GM18507 (cell line): Measurements from ENCODE around the gene PRG3.

ENCODE experiments used
- DNase-seq: peaks from one replicate; pipeline ENCODE4 v3.0.0; 2011; ENCODE audit warnings: low read depth; ENCODE audit not compliant: insufficient read length; ENCODE audit errors: extremely low spot score
- FAIRE-seq: peaks from 2 replicates; lab custom pipeline; 2011; peaks lifted over from hg19 to GRCh38; lab: Jason Lieb, UNC

Gene PRG3, protein sequence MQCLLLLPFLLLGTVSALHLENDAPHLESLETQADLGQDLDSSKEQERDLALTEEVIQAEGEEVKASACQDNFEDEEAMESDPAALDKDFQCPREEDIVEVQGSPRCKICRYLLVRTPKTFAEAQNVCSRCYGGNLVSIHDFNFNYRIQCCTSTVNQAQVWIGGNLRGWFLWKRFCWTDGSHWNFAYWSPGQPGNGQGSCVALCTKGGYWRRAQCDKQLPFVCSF

DNA sequence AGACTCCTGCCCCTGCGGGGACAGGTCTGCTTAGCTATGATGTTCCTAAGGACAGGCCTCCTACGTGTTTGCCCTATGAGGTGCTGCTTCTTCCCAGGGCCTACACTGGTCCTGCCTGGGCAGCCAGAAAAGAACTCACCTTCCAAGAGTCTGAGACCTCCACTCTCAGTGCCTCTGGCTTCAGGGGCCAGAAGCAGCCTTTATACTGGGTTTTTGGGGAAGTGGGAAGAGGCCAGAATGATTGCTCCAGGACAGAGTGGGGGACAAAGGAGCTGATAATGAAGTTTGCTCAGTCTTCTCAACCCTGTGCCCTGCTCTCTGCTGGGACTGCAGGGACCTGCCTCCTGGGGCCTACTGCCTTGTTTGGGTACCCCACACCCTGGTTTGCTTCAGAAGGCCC lies at the start of gene PRG3:
PRG3 (minus strand) TSS at position 176 of the 400 bp plus-strand sequence. CDS start 442 bp downstream, outside the sequence.
- FAIRE-seq (no peak), DNase-seq (no peak)

DNA sequence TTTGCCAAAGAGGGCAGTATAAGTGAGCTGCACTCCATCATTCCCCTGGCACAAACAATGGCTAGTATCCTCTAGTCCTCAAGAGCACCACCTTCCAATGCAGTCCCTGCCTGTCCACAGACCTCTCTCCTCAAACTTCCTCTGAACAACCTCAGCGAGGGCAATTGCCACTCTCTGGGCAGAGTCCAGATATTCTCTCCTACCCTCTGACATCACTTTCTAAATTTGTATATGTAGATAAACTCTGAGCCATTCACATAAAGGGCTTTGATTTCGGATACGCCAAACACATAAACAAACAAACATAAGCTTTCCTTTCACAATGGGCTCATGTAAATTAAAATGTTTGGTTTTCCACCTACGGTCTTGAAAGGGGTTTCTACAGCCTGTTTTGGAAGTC lies 49.0 kb upstream of the PRG3 start:
- FAIRE-seq (no peak), DNase-seq (no peak)

DNA sequence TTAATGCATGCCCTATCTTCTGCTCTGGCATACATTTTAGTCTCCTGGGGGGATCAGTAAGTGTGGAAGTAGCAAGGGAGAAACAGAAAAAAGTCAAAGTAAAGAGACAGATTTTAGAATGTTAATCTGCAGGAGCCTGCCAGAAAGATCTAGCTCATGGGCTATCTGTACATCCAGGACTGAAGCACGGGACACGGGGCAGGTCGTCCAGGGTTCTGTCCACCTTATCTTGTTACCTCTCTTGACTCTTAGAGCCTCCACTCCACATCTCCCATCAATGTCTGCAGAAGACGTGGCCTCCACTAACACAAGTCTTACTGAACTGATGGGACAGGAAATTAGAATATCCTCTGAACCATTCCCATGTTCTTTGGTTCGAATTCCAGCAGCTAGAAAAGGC lies 47.7 kb upstream of the PRG3 start:
- FAIRE-seq: no peak

DNA sequence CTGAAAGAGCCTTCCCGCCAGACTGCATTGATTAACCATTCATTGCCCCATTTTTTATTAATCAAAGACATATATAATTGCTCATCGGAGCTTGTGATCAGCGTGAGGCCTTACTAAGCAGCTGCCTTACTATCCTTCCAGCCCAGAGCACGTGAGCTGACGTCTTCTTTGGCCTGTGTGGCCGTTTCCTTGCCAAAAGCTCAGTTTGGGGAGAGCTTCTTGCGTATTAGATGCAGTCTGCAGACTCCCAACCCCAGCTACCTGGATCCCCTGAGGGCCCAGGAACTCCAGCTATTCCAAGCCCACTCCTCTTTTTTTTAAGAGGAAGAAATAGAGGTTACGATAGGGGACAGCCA lies 46.8 kb upstream of the PRG3 start:
- no peak for FAIRE-seq
- DNase-seq: no peak

More for the DNA sequence above, 47.7 kb upstream of the PRG3 start:
- DNase-seq: no peak

DNA sequence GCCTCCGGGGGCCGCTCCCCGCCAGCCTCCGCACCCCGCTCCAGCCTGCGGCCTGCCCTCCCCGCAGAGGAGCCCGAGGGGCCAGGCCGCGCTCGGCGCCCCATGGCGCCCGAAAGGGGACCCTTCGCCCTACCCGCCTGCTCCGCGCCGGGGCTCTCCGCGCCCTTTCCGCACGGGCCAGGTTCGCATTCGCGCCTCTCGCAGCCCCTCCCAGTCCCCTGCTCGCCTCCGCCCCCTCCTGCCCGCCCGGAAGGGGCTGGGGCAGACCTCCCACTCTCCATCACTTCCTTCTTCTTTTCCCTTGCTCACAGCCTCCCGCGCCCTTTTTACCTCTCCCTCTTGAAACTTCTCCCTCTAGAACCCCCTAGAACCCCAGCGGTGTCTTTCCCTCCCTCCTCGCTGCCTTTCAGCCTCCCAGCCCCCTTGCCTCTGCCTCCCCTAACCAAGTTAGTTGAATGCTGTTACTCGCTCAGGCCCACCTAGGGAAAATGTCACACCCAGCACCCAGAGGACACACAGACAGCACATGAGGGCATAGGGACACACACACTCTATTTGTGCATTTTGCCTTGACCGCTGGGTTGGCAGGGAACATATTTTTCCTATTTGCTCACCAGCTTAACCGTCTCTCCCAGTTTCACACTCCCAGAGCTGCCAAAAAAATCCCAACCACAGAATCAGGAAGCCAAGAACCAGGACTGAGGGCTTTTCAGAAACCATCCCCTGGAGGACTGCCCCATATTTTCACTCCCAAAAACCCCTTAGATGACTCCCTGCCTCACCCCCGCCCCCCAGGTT lies 46.2 kb upstream of the PRG3 start, which contains the start of gene SLC43A3:
SLC43A3 (minus strand) TSS at position 193 of the 798 bp plus-strand sequence. CDS start 949 bp downstream, outside the sequence.
- FAIRE-seq: peak; percentile 92
- DNase-seq: peak; percentile 51

DNA sequence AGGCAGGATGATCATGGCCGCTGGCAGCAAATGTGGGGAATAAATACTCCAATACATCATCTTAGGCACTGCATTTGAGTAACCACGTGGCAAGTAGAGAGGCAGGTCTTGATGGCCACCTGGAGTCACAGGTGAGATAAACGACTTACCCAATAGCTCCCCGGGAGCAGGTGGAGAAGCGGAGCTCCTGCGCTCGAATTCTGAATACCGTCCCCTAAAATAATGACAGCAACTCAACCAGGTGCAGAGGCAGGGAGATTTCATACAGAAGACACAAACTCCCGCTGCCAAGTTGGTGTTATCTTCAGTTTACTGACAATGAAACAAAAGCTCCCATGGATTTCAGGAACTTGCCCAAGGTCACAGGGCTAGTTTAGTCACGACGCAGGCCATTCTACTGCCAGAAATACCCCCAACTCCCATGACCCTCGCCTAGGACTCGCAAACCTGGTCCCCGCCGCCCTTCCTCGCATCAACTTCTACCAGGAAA lies 45.5 kb upstream of the PRG3 start:
- no peak for DNase-seq
- FAIRE-seq: peak; percentile 72

DNA sequence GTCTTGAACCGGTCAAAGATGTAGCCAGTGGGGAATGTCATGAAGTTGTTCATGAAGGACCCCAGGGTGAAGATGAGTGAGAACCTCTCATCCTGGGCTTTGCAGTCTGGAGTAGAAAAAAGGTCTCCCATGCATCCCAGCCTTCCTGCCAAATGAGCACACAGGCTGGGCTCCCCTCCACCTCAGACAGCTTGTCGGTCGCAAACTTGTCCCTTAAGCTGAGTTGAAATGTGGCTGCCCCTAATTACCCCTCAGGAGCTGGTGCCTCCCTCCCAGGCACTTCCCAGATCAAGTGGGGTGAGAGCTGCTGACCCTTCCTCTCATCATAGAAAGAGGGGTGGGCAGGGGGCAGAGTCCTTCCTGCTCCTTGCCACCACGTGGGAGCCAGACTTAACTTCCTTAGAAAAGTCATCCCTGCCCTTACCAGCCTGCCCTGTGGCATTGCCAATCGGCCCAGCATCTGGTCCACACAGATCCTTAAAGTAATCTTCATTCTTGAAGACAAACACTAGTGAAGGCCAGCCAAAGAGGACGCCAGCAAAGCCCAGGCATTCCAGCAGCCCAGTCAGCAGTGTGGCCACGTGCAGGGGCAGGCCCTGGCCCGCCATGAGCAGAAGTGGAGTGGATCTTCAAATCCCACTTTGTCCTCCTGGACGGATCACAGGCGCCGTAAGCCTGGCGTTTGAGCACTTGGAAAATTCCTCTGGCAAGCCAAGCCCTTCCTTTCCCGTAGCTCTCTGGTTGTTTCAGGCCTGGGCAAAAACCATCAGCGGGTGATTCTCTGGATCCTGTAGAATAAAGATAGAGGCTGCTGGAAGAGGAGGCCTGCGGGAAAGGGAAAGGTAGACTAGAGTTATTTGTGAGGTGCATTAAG lies 44.9 kb upstream of the PRG3 start:
- DNase-seq (no peak), FAIRE-seq (no peak)

DNA sequence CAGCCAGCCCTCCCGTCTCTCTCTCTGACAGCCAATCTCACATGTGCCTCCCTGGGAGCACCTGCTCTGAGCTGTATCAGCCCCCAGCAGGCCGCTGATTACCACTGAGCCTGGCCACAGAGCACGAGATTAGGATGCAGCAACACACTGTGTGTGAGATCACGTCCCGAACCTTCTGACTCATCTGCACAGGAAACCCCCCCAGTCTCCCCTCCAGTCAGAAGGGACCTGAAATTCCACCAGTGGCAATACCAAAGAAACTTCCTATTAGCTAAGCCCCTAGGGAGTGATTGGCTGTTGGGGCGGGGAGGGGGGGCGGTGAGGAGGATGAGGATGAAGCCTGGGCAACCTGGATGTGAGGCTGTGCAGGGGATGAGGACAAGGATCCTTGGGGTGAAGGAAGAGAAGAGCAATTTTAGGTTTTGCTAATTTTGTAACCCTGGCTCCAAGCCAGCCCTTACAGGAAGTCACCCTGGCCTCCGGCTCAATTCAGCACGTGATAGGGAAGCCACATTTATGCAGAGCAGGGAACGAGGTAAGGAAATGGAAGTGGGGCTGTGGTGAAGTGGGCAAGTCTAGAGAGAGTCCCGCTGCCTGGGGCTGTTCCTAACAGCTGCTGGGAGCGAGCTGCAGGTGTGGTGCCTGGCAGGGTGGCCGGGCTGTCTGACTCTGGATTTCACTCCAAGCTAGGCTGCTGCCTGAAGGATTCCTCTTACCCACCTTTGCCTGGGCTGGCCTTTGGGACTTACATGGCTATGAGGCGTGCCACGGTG lies 44.0 kb upstream of the PRG3 start:
- FAIRE-seq (peak; percentile 98), DNase-seq (peak; percentile 64)

DNA sequence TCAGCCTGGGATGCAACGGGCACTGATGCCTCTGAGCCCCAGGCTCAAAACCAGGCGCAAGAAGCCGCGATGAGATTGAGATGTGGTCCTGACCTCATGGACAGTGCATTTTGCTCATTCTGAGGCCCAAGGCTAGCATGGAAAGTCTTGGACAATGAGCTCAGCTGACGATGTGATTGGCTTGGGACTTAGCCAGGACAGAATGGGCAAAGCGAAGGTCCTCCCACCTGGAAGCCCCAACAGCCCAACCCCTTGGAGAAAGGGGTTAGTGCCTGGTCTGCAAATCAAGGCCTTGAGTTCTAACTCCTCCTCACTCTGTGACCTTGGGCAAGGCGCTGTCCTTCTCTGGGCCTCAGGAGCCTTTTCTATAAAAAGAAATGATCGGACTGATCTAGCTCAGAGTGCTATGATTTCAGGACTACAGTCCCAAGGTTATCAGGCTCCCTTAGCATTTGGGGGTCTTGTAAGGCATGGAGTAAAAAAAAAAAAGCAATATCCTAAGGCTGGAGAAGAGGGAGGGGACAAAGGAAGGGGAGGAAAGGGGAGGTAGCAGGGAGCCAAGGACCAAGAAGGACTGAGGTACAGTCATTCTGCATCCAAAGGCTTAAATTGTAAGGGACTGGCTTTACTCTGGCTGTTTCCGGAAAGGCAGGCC lies 43.3 kb upstream of the PRG3 start:
- FAIRE-seq (no peak), DNase-seq (no peak)

DNA sequence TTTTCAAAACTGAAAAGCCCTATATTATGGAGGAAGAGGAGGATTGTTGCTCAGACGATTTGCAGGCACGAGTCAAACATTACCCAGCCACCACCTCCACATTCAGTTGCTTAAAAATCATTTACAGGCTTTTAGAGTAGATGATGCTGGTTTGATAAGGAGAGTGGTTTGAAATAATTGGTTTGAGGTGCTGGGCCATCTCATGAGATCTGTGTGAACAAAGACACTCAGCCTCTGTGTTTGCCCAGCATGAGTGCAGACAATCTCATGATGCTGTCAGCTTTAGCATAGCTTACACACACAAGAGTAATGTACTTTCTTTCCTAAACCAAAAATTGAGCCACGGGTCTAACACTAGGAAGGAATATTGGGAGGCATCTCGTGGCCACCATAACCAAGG lies 41.7 kb upstream of the PRG3 start:
- DNase-seq (no peak), FAIRE-seq (no peak)

DNA sequence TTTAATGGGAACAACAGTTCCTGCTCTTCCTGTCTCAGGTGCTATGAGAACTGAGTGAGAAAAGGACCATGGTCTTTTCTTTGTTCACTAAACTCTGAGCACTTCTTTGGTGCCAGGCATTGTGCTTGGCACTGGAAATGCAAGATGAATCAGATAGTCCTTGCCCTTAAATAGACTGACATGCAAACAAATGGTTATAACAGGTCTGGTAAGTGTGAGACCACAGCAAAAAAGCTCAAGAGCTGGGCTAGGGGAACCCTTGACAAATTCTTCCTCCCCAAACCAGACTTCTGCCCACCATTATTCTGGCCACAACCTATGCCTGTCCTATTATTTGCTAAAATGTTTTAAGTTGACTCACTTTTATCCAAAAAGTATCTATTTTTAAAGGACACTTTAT lies 40.9 kb upstream of the PRG3 start:
- no peak for FAIRE-seq
- DNase-seq: no peak

DNA sequence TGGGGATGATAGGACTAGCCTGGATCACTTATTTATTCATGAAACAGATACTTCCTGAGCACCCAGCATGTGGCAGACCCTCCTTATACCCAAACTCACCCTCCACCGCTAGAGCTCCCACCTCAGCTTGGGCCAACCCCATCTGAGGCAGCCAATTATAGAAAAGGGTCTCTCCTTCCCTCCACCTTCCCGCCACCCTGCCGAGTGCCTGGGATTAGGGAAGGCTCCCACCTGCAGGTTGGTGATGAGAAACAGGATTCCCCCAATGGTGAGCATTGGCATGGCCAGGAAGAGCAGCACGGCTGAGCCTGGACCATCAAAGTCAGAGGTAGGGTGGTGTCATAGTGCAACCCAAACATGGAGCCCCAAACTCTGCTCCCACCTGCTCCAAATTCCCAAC lies 40.1 kb upstream of the PRG3 start:
- no peak for FAIRE-seq
- DNase-seq: no peak

DNA sequence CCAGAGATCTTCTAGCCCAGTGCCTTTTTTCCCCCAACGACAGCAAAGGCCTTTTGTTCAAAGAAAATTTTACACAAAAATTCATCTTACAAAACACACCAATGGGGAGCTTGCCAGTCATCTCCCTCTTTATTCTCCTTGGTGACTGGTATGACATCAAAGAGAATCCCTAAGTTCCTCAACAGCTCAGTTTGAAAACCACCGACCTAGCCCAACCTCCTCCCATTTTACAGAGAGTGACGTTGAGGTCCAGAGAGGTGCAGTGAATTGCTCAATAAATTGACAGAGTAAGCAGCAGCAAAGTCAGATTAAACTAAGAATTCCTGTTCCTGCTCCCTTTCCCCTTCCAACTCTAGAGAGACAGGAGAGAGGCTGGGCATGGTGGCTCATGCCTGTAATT lies 38.2 kb upstream of the PRG3 start:
- no peak for DNase-seq
- FAIRE-seq: no peak

DNA sequence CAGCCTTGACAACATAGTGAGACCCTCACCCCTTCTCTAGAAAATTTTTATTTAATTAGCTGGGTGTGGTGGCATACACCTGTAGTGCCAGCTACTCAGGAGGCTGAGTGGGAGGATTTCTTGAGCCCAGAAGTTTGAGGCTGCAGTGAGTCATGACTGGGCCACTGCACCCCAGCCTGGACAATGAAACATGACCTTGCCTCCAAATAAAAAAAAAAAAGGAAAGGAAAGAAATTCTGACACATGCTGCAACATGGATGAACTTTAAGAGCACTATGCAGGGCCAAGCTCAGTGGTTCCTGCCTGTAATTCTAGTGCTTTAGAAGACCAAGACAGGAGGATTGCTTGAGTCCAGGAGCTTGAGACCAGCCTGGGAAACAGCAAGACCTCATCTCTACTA lies 37.2 kb upstream of the PRG3 start:
- DNase-seq (no peak), FAIRE-seq (no peak)

DNA sequence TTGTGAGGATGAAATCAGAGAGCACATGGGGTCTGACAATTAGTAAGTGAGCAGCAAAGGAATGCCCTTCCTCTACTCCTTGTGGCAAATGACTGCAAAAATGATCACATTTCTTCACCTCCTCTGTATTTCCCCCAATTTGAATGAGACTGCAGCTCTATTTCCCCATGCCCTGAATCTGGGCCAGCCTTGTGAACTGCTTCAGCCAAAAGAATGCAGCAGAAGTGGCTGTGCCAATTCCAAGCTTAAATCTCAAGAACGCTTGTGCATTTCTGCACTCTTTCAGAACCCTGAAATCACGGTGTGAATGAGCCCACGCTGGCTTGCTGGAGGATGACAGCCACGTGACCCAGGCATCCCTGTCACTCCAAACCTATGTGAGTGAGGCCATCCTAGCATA lies 36.1 kb upstream of the PRG3 start:
- DNase-seq (no peak), FAIRE-seq (no peak)

DNA sequence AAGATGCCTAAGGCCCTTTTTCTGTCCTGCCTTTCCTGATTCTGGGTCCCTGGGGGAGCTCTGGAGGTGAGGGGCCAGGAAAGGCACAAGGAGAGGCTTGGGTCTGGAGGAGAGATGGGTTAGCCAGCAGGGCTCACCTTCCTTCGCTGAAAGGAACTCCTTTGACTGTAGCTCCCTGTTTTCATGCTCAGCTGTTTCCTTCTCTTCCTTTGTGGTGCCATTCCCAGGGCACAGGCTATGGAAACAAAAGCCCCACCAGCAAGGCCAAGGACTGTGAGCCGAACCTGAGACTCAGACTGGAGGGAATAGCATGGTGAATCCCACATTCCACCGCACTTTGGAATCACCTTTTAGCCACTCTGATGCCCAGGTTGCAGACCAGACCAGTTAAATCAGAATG lies 35.5 kb upstream of the PRG3 start:
- no peak for DNase-seq
- FAIRE-seq: no peak

DNA sequence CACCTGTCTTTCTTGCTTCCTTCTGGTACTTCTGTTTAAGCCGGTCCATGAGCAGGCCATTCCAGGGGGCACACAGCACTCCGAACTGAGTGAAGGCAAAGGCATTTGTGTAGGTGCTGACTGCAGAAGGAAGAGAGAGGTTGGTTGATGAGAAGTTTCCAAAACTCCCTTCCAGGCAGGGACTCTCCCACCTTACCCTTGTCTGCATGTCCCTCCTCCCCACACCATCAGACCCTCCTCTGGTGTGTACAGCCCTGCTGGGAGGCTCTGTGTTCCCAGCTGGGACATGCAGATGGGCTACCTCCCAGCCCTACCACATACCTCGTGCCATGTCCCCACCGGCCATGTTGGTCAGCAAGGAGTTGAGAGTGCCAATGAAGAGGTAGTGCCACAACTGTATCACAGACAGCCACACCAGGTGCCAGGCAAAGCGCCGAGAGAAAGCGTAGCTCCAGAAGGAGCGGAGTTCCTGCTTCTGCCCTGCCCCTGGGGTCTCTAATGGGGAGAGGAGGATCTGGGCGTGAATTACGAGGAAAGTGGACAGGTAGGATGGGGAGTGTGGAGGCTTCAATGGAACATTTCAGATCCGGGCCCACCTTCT lies 33.8 kb upstream of the PRG3 start:
- FAIRE-seq: no peak
- no peak for DNase-seq

DNA sequence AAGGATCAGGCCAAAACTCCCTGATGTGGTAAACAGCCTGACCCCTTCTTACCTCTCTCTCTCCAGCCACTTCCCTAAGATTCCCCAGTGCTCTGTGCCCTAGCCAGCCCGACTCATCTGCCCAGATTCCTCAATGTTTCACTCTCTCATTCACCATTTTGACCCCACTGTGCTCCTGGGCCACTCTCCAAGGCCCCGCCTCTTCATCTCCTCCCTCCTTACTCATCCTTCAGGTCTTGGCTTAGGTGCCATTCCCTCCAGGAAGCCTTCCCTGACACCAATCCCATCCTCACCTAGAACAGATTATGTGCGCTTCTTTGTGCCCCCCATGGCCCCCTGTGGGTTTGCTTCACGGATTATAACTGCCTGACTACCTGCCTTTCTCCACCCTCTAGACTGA lies 32.7 kb upstream of the PRG3 start:
- DNase-seq (no peak), FAIRE-seq (no peak)

DNA sequence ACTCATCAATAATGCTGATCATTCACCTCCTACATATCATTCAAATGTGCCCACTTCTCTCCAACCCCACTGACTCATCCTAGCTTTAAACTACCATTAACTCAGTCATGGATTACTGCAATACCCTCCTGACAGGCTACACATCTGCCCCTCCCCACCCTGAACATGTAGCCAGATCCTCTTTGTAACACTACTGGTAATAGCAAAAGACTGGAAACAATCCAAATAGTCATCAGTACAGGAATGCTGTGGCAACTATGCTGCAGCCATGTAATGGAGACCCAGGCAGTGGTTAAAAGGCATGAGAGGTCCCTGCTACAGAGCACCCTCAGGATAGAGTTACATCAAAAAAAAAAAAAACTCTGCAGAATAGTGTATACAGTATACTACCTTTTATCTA lies 29.3 kb upstream of the PRG3 start:
- DNase-seq (no peak), FAIRE-seq (no peak)
